ENCODE measurements around the gene ADAM12.
"Not testable (repeated sequence)": the region's sequence is repeated elsewhere in the genome, so short reads cannot be mapped to it uniquely, and the experiment has no call there.

Gene ADAM12

GRCh38 chr10:126177417-126178030, 210.8 kb downstream of the ADAM12 start:
- no peak overlapping the region for H3K4me3 ChIP-seq (ENCODE audit: low read depth, low read length)
- TF ChIP-seq CTCF (IDR thresholded peaks at IDR 0.05; ENCODE audit: control insufficient read depth, extremely low read depth, insufficient read depth), result no peak
- DNase-seq (ENCODE audit: low read depth), result no peak

- H3K4me3 ChIP-seq (ENCODE audit: low read depth, low read length), result no peak overlapping the region
- TF ChIP-seq CTCF (IDR thresholded peaks at IDR 0.05; ENCODE audit: control insufficient read depth, extremely low read depth, insufficient read depth), result no peak
- DNase-seq (ENCODE audit: low read depth), result no peak
These were observed 212.5 kb downstream of the ADAM12 start for GRCh38 chr10:126175641-126176262.

GRCh38 chr10:126172755-126173154, 215.5 kb downstream of the ADAM12 start:
- H3K4me3 ChIP-seq (ENCODE audit: low read depth, low read length); DNase-seq (ENCODE audit: low read depth): not testable (repeated sequence)

GRCh38 chr10:126171555-126171954, 216.7 kb downstream of the ADAM12 start:
- DNase-seq (ENCODE audit: low read depth), result no peak
- H3K4me3 ChIP-seq (ENCODE audit: low read depth, low read length), result no peak overlapping the region
- no peak for TF ChIP-seq CTCF (IDR thresholded peaks at IDR 0.05; ENCODE audit: control insufficient read depth, extremely low read depth, insufficient read depth)

- no peak for TF ChIP-seq CTCF (IDR thresholded peaks at IDR 0.05; ENCODE audit: control insufficient read depth, extremely low read depth, insufficient read depth)
- DNase-seq (ENCODE audit: low read depth), result no peak
- H3K4me3 ChIP-seq (ENCODE audit: low read depth, low read length), result no peak overlapping the region
These were observed 217.5 kb downstream of the ADAM12 start for GRCh38 chr10:126170776-126171175.

GRCh38 chr10:126170371-126170770, 217.9 kb downstream of the ADAM12 start:
- TF ChIP-seq CTCF (IDR thresholded peaks at IDR 0.05; ENCODE audit: control insufficient read depth, extremely low read depth, insufficient read depth), result no peak
- H3K4me3 ChIP-seq (ENCODE audit: low read depth, low read length), result no peak overlapping the region
- no peak for DNase-seq (ENCODE audit: low read depth)

- H3K4me3 ChIP-seq (ENCODE audit: low read depth, low read length), result no peak overlapping the region
- DNase-seq (ENCODE audit: low read depth), result no peak
- no peak for TF ChIP-seq CTCF (IDR thresholded peaks at IDR 0.05; ENCODE audit: control insufficient read depth, extremely low read depth, insufficient read depth)
These were observed 218.4 kb downstream of the ADAM12 start for GRCh38 chr10:126169899-126170298.

All from LNCaP clone FGC (cell line).